ENCODE measurements around the gene DCST2.
A peak's percentile ranks its signal among the peaks of the same experiment; 100 is the strongest.

The DCST2 gene

DNA sequence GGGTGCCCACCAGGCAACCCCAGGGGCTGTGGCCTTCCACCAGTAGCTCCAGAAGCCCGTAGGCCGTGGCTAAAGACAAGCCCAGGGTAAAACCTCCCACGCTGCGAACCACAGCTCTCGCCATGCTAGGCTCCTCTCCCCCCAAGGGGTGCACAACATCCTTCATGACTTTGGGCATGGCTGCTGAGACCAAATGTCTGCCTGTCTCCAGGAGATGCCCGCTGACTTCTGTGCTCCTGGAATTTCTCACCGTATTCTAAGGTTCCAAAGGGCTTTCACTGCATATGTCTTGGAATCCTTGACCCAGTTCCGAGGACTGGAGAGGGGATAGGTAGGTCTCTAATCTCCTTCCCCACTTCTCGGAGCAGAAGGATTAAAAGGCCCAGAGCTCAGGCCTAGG, at the start of gene DCST2, which contains the start of gene DCST1:
Gene DCST2, minus strand, starts transcription at position 258 of the 400 bp plus-strand sequence. Its CDS starts 80 bp downstream, at position 178.
Gene DCST1, plus strand, starts transcription at position 301 of the 400 bp plus-strand sequence. CDS start 213 bp downstream, outside the sequence.
- DNase-seq (ENCODE audit: low read depth): no peak

DNA sequence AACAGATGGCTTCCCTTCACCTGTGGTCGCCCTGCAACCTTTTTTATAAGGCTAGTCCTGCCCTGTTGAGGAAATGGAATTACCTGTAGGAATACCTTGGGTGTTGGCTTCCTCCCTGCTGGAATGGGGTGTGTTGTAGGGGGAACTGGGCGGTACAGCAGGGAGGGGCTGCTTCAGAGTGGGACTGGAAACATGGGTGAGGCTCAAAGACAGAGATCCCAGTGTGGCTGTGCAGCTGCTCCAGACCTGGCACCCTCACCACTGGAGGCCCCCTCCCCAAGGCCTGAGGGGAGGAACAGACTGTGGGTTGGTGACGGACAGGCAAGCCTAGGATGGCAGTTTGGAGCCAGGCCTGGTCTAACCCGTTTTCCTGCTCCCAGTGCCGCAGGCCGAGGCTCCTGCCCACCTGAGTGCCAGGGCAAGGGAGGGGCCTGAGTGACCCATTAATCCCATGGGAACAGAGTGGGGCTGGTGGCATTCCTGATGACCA, 49.5 kb upstream of the DCST2 start:
- DNase-seq (ENCODE audit: low read depth): no peak

DNA sequence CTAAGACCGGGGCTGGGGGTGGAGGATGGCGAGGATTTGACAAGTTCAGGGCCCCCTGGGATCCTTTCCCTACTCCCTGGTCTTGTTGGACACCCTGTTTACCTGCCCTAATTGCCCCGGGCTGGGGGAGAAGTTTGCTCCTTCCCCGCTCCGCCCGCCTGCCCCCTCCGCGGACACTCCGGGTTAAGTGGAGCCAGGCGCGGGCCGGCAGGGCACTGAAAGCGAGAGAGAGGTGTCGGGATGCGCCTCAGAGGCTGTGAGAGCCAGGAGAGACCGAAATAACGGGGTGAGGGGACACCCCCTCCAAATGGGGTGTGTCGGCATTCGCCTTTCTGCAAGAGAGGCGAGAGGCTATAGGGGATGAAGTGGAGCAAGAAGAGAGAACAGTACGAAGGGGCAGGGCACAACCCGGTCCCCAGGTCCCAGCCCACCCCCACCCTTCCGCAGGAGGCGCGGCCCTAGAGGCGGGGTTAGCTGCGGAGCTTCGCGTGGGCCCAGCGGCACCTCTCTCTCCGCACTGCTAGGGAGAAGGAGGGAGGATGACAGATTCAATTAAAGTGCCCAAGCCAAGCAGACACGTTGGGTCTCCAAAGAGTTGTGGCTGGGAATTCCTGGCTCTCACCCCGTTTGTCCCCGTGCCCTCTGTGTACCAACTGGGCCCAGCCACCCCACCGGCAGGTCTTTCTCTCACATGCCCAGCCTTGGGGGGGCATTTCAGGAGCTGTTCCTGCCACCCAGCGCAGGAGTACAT, 48.9 kb upstream of the DCST2 start:
- no peak for DNase-seq (ENCODE audit: low read depth)

DNA sequence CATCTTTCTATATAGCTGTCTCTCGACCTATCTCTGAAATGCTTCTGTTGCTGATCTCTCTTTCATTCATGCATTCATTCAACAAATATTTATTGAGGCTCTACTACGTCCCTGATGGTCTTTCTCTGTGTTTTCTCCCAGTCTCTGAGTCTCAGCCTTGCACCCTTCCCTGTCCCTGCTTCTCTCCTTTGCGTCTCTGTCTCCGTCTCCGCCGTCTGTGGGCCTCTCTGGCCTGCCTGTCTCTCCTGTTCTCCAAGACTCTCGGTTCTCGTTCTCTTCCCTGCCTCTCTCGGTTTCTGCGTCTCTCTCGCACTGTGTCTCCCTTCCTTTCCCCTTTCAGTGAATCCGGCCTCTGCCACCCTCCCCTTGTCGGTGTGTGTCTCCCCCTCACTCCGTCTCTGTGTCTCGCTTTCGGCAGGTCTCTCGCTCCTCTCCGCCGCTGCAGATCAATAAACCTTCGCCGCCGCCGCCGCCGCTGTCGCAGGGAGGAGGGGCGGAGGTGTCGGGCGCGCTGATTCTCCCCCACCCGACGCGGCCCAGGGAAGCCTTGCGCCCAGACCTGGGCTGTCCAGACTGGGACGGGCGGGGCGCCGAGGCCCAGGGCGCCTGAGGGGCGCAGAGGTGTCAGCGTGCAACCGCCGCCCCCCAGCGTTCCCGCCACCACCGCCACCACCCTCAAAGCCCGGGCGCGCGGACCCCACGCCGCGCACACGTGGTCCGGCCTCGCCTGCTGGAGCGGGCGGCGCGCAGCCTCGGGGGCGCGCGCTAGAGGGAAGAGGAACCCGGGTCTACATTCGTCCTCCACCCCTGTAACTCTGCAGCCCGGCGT, 48.1 kb upstream of the DCST2 start:
- DNase-seq (ENCODE audit: low read depth): no peak

DNA sequence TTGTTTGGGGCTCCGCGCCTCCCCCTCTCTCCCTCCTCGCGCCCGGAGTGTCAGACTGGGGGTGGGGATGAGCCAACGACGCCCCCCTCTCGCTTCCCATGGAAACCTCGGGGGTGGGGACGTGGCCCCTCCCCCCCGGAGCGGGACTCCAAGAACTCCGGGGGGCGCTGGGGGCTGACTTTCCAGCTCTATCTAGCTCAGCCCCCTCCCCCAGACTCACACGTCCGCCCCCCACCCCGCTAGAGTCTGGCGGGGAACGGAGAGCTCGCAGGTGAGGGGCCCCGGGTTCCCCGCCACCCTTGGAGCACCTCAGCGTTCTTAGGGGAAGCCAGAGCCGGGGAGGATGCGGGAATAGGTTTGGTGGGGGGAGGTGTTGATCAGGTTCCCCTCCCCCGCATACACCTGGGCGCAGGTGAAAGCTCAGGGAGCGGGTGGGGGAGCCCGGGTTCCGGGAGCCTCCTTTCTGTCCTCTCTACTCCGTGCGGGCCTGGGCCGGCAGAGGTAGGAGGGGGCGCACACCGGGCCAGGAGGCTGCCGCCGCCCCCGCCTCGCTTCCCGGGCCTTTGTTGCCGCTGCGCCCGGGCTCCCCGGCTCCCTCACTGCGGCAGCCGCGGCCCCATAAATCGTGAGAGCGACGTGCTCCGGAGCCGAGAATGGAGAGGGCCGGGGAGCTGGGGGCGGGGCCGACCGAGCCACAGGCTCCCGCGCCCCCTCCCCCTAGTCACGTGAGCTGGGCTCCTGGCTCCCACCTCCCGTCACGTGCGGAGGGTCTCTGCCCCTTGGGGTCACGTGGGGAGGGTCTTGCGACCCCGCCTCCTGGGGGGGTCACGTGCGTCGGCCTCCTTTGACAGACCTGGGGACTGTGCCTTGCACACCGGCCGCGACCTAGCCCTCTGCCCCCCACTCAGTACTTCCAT, 47.0 kb upstream of the DCST2 start:
- no peak for DNase-seq (ENCODE audit: low read depth)

DNA sequence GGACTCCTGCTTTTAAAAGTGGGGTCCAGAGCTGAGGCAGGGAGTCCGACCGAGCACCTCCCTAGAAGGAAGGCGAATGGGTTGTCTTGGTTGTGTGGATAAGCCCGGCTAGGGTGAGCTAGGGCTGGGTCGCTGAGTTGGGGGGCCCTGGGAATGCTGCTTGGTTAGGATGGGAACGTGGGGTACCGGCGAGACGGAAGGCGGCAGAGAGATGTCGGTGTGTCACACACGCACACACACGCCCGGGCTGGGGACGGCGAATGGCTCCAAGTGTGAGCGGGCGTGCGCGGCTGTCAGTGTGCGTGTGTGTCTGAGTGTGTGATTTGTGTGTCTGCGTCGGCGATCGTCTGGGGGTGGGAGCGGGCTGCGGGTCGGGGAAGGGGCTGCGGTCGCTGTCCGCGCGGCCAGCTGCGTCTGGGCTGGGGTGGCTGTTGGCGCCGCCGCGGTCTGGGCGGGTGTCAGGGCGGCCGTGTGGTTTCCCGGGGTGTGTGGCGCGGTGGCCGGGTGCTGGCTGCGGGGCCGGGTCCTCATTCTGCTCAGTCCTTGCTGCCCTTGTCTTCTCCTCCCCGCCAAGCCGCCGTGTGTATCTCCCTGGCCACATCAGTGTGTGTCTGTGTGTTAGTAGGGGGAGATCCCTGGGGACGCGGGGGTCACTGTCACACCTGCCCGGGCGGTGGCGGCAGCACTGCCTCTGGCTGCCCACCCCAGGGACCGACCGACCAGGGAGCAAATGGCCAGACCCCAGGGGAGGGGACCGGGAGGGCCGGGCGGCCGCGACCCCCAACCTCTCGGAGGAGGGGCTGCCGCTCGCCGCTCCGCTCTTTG, 46.1 kb upstream of the DCST2 start:
- DNase-seq (ENCODE audit: low read depth): no peak

DNA sequence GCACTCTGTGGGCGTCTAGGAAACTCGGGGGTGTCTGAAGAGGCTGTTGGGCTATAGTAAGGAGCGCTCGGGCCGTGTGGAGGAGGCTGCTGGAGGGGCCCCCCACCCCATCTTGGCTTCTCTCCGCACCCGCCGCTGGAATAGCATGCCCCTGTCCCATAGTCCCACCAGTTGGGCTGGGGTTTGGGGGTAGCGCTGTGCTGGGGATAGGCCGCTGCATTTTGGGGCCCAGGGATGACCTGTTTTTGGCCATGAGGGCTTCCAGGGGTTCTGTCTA, 45.6 kb upstream of the DCST2 start:
- no peak for DNase-seq (ENCODE audit: low read depth)

DNA sequence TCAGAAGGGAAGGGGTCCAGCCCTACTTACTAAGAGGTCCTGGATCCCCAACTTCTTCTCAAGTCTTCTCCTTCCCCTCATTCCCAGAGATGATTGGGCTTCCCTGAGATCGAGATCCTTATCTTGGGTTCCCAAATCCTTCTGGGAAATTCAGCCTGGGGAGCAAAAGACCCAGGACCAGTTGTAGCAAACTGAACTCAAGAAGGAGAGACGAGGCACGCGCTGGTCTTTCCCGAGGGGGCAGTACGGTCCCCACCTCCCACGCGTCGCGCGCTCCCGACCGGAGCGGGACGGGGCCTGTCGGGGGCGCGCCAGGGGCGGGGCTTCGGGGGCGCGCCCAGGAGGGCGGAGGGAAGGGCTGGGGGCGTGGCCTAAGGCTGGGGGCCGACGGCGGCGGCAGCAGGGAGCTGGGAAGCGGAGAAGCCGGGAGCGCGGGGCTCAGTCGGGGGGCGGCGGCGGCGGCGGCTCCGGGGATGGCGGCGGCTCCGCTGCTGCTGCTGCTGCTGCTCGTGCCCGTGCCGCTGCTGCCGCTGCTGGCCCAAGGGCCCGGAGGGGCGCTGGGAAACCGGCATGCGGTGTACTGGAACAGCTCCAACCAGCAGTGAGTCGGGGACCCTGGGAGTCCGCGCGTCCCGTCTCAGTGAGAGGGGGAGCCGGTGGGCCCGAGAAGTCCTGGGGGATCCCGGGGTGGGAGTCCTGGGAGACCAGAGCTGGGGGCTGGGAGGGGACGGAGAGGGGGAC, 45.1 kb upstream of the DCST2 start, which contains the start of gene EFNA3:
Gene EFNA3, plus strand, starts transcription at position 369 of the 741 bp plus-strand sequence. Its CDS starts 105 bp downstream, at position 474.
- DNase-seq (ENCODE audit: low read depth): peak; percentile 52

DNA sequence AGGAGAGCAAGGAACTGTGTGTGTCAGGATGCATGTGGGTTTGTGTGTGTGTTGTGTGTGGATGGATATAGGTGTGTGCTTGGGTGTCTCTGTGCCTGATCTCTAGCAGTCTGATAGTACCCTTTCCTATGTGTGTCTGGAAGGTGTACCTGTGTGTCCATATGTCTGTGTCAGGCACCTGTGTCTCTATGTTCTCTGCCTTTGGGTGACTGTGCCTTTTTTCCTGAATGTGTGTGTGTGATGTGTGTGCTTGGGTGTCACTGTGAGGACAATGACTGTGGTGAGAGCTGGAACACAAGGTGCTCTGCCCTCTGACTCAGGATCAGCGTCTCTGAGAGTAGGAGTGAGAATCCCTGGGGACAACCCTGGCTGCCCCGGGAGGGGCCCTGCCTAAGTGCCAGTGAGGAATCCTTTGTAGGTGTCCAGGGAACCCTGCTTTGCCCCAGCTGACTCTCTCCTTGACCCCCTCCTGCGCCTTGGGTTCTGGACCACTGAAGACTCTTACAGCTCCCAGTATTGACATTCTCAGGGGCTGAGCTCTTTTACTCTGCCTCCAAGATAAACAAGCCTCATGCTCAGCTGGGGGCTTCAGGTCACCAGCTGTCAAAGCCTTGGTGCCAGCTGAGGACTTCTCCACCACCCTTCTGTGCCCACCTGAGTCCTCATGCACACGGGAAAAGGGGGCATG, 44.3 kb upstream of the DCST2 start:
- no peak for DNase-seq (ENCODE audit: low read depth)

DNA sequence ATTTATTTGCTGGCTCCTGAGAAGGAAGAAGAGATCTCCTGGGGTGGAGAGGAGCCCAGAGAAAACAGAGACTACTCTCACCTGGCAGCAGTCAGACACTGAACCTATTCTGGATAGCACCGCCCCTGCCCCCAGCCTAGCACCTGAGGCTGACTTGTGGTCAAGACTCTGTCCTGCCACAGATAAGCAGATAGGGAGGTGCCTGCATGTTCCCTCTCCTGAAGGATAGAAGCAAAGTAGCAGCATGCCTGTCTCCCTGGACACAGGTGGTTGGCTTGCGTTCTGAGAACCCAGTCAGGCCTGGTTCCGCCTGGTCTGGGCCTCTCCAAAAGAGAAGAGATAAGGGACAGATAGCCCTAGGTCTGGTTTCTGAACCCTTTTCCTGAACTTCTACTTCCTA, 43.8 kb upstream of the DCST2 start:
- no peak for DNase-seq (ENCODE audit: low read depth)

DNA sequence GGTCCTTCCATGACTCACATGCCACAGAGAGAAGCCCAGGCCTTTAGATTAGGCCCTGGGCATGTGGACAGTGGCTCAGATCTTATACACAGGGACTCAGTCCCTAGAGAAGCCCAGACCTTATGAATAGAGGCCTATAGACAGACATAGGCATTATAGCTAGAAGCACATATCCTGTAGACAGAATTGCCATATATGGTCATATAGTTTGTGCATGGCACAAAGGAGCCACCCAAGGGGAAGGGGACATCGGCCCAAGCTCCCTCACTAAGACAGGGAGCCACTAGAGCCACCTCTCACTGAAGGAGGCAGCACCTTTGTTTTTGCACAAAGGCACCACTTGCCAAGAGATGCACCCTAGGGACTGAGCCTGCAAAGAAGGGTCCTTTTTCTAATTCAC, 42.8 kb upstream of the DCST2 start:
- no peak for DNase-seq (ENCODE audit: low read depth)

DNA sequence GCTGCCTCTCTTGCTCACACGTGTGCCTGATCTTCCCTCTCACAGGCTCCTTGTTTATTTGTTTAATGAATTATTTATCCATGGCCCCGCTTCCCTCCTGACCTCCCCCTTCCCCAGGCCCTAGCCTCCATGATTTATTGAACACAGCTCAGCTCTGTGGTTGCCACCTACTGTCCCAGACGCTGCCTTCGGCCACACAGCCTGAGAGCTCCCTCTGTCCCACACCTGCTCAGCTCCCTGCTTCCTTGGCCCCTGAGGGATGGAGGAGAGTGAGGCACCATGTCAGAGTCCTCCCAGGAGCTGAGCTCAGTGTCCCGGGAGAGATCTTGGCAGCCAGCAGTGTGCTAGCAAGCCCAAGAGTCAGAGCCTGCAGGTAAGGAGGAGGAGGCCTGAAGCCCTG, 42.0 kb upstream of the DCST2 start:
- DNase-seq (ENCODE audit: low read depth): no peak

DNA sequence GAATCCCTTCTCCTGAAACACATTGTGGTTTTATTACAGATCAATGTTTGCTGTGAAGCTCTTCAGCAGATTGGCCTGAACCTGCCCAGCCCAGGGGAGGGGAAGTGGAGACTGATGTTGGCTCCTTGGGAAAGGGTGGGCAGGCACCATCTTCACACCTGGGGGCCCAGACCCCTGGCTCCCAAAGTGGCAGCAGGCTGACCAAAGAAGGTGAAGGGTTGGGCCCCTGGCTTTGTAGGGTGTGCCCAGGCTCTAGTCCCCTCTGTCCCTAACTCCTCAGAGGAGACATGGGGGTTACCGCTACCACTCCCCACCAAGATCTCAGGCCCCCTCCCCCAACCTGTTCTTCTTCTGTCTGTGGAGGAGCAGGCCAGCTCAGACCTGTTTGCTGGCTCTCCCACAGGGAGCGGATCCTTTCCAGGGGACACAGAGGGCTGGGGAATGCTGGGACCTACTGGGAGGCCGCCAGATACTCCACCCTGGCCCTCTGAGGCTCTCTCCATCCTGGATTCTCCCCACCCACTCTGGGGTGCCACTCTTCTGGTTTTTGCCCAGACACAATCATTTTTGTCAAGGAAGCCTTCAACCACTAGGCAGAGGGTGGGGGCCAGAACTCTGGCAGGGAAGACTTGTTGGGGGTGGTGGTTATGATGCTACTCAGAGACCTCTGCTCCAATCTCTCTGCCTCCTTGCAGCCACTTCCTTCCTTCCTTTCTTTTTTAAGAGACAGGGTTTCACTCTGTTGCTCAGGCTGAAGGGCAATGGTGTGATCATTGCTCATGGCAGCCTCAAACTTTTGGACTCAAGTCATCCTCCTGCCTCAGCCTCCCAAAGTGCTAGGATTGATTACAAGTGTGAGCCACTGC, 40.0 kb upstream of the DCST2 start:
- no peak for DNase-seq (ENCODE audit: low read depth)

DNA sequence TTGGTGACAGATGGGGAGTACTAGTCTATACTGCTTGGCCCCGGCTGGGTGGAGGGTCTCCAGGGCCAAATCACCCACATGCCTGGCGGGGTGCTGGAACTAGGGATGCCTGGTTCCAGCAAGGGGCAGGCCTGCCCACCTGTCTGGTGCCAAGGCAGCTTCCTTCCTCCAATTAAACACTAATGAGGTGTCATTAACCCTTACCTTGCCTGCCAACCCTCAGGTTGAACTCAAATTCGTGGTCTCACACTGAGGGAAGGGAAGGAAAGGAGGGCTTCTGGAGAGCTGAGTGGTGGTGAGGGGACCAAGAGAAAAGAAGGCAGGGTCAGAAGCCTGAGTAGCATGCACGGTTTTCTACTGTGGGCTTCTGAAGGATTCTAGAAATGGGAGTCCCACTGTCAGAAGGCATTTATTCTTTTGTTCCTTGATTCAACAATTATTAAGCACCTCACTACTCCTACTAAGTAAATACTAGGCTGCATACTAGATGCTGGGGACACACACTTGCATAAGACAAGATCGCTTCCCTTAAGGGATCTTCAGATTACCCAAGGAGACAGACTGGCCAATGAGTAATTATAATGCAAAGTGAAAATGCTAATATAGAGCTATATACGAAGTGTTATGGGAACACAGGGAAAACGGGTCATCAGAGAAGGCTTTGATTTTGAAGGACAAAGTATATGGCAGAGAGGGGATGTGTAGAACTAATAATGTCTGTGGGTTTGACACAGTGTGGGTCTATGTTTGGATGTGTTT, 39.1 kb upstream of the DCST2 start:
- DNase-seq (ENCODE audit: low read depth): no peak

DNA sequence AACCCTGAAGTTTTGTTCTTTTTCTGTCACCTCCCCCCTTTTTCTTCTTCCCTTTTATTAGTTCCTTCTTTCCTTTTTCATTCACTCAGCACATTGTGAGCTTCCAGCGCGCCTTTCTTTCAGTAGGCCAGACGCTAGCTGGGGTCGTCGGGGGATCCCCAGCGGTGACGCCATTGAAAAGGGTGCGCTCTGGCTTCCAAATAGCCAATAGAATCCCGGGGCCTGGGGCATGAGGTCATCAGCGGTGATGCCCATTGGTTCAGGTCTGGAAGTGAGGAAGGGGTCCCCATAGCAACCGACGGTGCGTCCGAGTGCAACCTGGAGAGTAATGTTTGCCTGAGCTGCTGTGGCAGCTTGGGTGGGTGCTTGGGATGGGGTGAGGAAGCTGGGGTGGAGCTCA, 38.1 kb upstream of the DCST2 start:
- no peak for DNase-seq (ENCODE audit: low read depth)

DNA sequence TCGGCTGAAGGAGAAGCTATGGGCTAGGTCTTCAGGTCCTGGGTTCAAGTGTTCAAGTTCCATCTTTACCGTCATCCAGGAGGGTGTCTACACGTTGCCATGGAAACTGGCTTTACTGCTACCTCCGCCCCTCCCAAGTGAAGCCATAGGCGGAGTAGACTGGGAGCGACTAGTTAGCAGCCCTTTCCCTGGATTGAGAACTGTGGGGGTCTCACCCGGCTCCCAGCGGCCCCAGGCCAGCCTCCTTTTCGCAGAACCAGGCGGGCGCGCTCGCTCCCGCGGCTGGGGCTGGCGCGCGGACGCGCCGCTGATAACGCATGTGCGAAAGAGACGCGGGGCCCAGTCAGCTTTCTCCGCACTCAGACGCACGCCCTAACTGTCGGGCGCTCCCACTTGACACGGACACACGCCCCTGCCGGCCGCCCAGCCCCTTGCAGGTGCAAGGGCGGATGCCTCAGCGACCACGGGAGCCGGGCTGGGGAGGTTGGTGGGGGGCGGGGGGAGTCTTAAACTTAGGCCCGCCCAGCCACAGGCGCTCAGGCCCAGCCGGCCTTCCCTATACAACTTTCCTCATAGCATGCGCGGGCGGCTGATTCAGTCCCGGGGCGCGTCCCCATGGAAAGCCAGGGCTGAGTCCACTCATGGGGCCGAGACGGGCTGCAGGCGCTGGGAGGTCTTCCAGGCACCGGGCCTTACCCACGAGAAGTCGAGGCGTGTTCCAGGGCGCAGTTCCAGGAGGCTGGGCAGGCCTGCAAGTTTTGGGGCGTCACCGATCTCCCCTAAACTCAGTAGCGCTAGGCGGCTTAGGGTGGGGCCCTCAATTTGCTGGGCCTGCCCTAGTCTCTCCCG, 37.4 kb upstream of the DCST2 start:
- peak; percentile 64 for DNase-seq (ENCODE audit: low read depth)

DNA sequence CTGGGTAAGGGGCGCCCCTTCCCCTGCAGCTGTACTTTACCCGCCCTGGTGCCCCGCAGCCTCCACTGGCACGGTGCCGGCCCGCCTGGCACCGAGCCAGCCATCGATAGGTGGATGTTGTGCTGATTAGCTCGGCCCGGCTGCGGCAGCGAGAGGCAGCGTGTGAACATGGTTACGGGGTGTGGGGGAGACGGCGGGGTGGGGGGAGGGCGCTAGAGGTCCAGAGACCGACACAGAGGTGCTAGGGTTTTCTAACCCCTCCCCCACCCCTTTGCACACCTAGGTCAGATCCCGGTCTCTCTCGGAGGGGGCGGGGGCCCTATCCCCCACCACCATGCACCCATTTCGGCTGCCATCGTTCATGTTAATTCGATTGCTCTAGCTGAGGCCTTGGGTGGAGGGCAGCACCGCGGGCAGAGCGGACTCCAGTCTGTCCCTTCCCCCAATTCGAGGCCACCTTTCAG, 36.6 kb upstream of the DCST2 start:
- DNase-seq (ENCODE audit: low read depth): no peak

Data from activated T-helper 1 cell treated with Interleukin-2 at 50 U/mL for 16 hours (primary cell).